Measurements from ENCODE around the gene SPEG.

Gene SPEG

GRCh38 chr2:219538504-219538951, 103.9 kb downstream of the SPEG start:
- no peak for DNase-seq

DNA sequence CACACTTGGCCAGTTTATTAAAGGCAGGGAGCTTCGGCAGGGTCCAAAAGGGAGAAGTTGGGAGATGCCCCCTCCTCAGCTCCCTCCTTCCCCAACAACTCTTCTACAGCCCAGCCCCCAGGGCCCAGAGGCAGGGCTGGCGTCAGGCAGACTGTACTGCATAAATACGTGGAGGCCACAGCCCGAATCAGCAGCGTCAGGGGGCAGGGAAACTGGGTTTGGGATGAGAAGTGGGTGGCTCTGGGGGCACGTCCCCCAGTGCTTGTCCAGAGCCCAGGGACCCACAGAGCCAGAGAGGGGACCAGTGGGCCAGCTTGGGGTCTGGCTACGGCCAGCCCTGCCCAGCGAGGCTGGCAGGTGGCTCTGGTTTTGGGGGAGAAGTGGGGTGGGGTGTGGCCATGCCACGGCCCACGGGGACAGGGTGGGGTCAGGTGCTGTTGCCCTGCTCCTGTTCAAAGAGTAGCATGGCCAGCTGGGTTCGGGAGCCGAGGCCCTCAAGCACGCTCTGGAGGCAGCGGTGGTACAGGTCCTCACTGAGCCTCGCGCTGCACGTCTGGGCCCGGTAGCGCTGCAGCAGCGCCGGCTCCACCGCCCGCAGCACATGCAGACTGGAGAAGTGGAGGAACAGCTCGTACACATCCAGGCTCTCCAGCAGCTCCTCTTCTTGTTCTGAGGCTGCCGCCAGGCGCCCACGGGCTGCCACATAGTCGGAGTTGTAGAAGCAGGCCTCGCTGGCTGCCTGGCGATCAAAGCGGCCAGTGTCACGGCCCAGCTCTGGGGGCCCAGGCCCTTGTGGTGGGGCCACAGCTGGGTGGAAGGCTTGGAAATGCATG, 104.5 kb downstream of the SPEG start:
- DNase-seq: no peak

DNA sequence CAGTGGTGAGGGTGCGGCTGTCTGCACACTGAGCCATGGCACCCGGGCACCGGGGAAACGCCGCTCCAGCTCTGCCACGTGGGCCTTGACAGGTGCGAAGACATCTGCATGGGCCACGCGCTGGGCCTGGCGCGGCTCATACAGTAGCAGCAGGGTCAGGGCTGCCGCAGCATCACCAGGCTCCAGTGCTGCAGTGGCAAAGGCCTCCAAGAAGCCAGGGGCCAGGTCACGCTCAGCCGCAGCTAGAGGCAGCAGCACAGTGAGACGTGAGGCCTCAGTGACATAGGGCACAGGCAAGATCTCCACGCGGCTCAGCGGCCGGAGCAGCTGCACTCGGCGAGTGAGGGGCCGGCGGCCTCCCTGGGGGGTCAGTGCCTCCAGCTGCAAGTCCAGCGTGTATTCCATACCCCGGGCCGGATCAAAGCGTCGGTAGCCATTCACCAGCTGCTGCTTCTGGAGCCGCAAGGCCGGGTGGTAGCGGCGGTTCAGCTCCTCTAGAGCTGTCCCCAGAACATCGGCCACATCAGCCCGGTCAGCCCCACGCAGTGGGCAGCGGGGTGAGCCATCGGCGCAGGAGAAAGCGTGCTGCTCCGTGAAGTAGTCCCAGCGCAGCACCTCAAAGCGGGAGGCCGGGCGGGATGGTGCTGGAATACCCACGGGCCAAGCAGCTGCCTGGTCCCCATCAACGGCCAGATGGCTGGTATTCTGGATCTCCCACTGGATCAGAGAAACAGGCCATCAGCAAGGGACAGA, 105.5 kb downstream of the SPEG start:
- no peak for DNase-seq

GRCh38 chr2:219540784-219541504, 106.3 kb downstream of the SPEG start:
- no peak for DNase-seq

GRCh38 chr2:219541611-219542180, 107.1 kb downstream of the SPEG start:
- peak; percentile 90 for DNase-seq

- DNase-seq: no peak
These were observed 108.4 kb downstream of the SPEG start for GRCh38 chr2:219542931-219543595.

DNA sequence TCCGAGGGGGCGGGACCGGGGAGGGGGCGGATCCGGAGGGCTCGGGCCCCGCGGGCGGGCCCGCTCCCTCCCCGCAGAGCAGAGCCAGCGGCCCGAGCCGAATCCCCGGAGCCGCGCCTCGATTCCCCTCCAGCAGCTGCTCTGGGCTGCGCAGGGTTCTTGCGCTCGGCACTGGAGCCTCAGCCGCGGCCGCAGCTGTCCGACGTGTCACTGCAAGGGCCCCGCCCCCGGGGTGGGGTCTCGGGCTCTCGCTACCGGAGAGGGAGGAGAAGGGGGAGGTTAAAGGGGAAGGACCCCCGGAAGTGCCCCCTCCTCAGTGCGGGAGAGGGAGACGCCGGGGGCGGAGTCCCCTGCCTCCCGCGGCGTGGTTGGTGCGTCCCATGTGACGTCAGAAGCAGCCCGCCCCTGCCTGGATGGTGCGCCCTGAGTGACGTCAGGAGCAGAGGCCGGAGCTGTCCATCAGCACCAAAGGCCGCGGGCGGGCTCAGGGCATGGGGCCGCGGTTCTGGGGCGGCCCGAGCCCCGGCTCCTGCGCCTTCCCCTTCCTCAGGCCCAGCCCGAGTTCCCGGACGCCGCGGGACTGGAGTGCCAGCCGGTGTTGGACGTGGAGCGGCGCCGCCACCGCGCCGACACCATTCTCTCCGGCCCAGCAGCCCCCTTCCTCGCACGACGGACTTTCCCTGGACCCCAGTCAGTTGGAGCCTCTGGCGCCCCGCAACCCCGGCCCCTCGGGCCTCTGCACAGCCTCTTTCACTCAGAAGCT, 109.1 kb downstream of the SPEG start, which contains the start of the genes CHPF and TMEM198:
CHPF (minus strand) TSS at position 214 of the 763 bp plus-strand sequence. CDS start 271 bp downstream, outside the sequence.
TMEM198 (plus strand) TSS at position 433 of the 763 bp plus-strand sequence. CDS start 700 bp downstream, outside the sequence.
- DNase-seq: peak; percentile 97

GRCh38 chr2:219544567-219544966, 109.9 kb downstream of the SPEG start:
- DNase-seq: no peak

GRCh38 chr2:219545295-219545942, 110.8 kb downstream of the SPEG start:
- DNase-seq: no peak

DNA sequence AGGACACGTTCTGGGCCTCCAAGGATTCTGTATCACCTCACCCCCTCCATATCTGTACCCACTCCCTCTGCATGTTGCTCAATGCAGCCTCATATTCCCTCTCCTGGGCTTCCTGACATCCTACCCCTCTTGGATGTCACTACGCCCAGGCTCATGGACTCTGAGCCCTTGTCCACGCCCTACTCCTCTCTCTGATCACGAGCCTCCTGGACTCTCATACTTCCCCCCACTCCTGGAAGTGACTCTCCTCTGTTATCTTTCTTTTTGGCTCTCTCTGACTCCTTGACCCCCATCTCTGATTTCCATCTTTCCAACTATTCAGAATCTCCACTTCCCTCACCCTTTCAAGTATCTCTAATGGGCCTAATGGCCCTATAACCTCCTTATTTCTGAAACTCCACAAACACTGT, 111.3 kb downstream of the SPEG start:
- no peak for DNase-seq

DNA sequence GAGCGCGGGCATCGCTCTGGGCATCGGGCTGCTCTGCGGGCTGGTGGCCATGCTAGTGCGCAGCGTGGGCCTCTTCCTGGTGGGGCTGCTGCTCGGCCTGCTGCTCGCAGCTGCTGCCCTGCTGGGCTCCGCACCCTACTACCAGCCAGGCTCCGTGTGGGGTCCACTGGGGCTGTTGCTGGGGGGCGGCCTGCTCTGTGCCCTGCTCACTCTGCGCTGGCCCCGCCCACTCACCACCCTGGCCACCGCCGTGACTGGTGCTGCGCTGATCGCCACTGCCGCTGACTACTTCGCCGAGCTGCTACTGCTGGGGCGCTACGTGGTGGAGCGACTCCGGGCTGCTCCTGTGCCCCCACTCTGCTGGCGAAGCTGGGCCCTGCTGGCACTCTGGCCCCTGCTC, 113.0 kb downstream of the SPEG start:
- DNase-seq: no peak
